ENCODE measurements around the gene KLHL18. TPM values are rescaled to one million over a fixed set of nuclear protein-coding genes. Genes with fewer than 3 reads are reported as not detected.

KLHL18 gene
- 1.8 TPM for total RNA-seq

- peak; percentile 82 to 97 for DNase-seq (ENCODE audit: low spot score in 2 of 2)
- Histone ChIP-seq H3K9me3 (no peaks in the 10 kb centered on the region), H3K4me1 (peaks cover 7 to 27% of the 10 kb centered on the region in 2 donors), H3K27ac (peak within 1 kb of the TSS; percentile 89 to 94), H3K36me3 (no peaks in the 10 kb centered on the region), H3K4me3 (peak within 1 kb of the TSS; percentile 74), H3K27me3 (no peaks in the 10 kb centered on the region)
- TF ChIP-seq CTCF (IDR thresholded peaks at IDR 0.05), result no peak
- intact Hi-C loops (cut with DNase I), result loop anchor here (2.0 to 10.0 kb wide), 4 partner anchors 85 to 348 kb away; partner anchors contain the start of genes PTPN23 and SETD2
Observed at GRCh38 chr3:47282424-47283192, at the start of gene KLHL18, which contains the start of gene KIF9. TSS of gene KLHL18 (plus strand) at chr3:47282944. CDS start at chr3:47282966, 22 bp downstream. TSS of gene KIF9 (minus strand) at chr3:47282799. CDS start at chr3:47277374, 5,425 bp downstream.

GRCh38 chr3:47238017-47238416, 44.7 kb upstream of the KLHL18 start:
- H3K27ac ChIP-seq, result no peak overlapping the region
- TF ChIP-seq CTCF (IDR thresholded peaks at IDR 0.05), result no peak
- DNase-seq (ENCODE audit: low spot score in 2 of 2), result no peak
- no peak overlapping the region for H3K4me3 ChIP-seq
- no peaks in the 10 kb centered on the region for H3K27me3 ChIP-seq
- intact Hi-C loops (cut with DNase I), result no loop called here
- H3K9me3 ChIP-seq, result no peaks in the 10 kb centered on the region
- no peaks in the 10 kb centered on the region for H3K36me3 ChIP-seq
- H3K4me1 ChIP-seq, result no peaks in the 10 kb centered on the region

- Histone ChIP-seq H3K27me3 (no peaks in the 10 kb centered on the region), H3K4me3 (no peak overlapping the region), H3K27ac (no peak overlapping the region), H3K4me1 (no peaks in the 10 kb centered on the region), H3K9me3 (no peaks in the 10 kb centered on the region), H3K36me3 (no peaks in the 10 kb centered on the region)
- TF ChIP-seq CTCF (IDR thresholded peaks at IDR 0.05), result no peak
- no peak for DNase-seq (ENCODE audit: low spot score in 2 of 2)
- intact Hi-C loops (cut with DNase I), result no loop called here
Observed at GRCh38 chr3:47239929-47240328, 42.8 kb upstream of the KLHL18 start.

GRCh38 chr3:47243419-47244147, 39.2 kb upstream of the KLHL18 start:
- intact Hi-C loops (cut with DNase I), result no loop called here
- Histone ChIP-seq H3K4me3 (no peak overlapping the region), H3K36me3 (no peaks in the 10 kb centered on the region), H3K27me3 (no peaks in the 10 kb centered on the region), H3K27ac (no peak overlapping the region), H3K4me1 (no peaks in the 10 kb centered on the region), H3K9me3 (no peaks in the 10 kb centered on the region)
- TF ChIP-seq CTCF (IDR thresholded peaks at IDR 0.05), result no peak
- no peak for DNase-seq (ENCODE audit: low spot score in 2 of 2)

GRCh38 chr3:47244531-47245100, 38.1 kb upstream of the KLHL18 start:
- Histone ChIP-seq H3K4me3 (no peak overlapping the region), H3K27me3 (no peaks in the 10 kb centered on the region), H3K4me1 (no peaks in the 10 kb centered on the region), H3K27ac (no peak overlapping the region), H3K36me3 (no peaks in the 10 kb centered on the region), H3K9me3 (no peaks in the 10 kb centered on the region)
- TF ChIP-seq CTCF (IDR thresholded peaks at IDR 0.05), result no peak
- DNase-seq (ENCODE audit: low spot score in 2 of 2), result no peak
- intact Hi-C loops (cut with DNase I), result no loop called here
